ENCODE measurements around the gene KIAA0232.

KIAA0232 gene

GRCh38 chr4:6750286-6751221 is 32.0 kb upstream of the KIAA0232 start:
- TF ChIP-seq CTCF (IDR thresholded peaks at IDR 0.05; ENCODE audit: control extremely low read depth, extremely low read depth, low read depth, missing control alignments): no peak
- ChIA-PET CTCF (interaction anchor here (0.7 to 1.2 kb wide), 2 partner anchors 30 to 123 kb away, joined by 3 to 6 read pairs; no protein-coding TSS in a partner anchor), POLR2A (no interaction called here)
- no peak for DNase-seq (ENCODE audit: extremely low spot score)

- no peak for DNase-seq (ENCODE audit: extremely low spot score)
- ChIA-PET CTCF (no interaction called here), POLR2A (no interaction called here)
- no peak for TF ChIP-seq CTCF (IDR thresholded peaks at IDR 0.05; ENCODE audit: control extremely low read depth, extremely low read depth, low read depth, missing control alignments)
These were observed 30.7 kb upstream of the KIAA0232 start for GRCh38 chr4:6751611-6752485.

- POLR2A ChIA-PET: no interaction called here
- TF ChIP-seq CTCF (IDR thresholded peaks at IDR 0.05; ENCODE audit: control extremely low read depth, extremely low read depth, low read depth, missing control alignments): no peak
- CTCF ChIA-PET: no interaction called here
- no peak for DNase-seq (ENCODE audit: extremely low spot score)
These were observed 30.1 kb upstream of the KIAA0232 start for GRCh38 chr4:6752486-6752829.

GRCh38 chr4:6753103-6753560 is 29.4 kb upstream of the KIAA0232 start:
- ChIA-PET POLR2A (no interaction called here), CTCF (no interaction called here)
- no peak for DNase-seq (ENCODE audit: extremely low spot score)
- TF ChIP-seq CTCF (IDR thresholded peaks at IDR 0.05; ENCODE audit: control extremely low read depth, extremely low read depth, low read depth, missing control alignments): no peak

GRCh38 chr4:6753891-6754290 is 28.6 kb upstream of the KIAA0232 start:
- no peak for TF ChIP-seq CTCF (IDR thresholded peaks at IDR 0.05; ENCODE audit: control extremely low read depth, extremely low read depth, low read depth, missing control alignments)
- no peak for DNase-seq (ENCODE audit: extremely low spot score)
- ChIA-PET POLR2A (no interaction called here), CTCF (no interaction called here)

GRCh38 chr4:6754481-6755087 is 27.9 kb upstream of the KIAA0232 start:
- no peak for TF ChIP-seq CTCF (IDR thresholded peaks at IDR 0.05; ENCODE audit: control extremely low read depth, extremely low read depth, low read depth, missing control alignments)
- CTCF ChIA-PET: no interaction called here

More at GRCh38 chr4:6754481-6755087, 27.9 kb upstream of the KIAA0232 start:
- POLR2A ChIA-PET: no interaction called here
- DNase-seq (ENCODE audit: extremely low spot score): no peak

All from GM10248 (cell line).